CD4-positive, alpha-beta T cell treated with Interleukin-2 at 100 ng/mL for 4 hours (primary cell): ENCODE results near the gene STX16.

Experiments used
- DNase-seq: peaks from one replicate; pipeline ENCODE4 v3.0.0-alpha.2; 2020; ENCODE audit warnings: low spot score

The STX16 gene

GRCh38 chr20:58697867-58698703 is 47.0 kb downstream of the STX16 start:
- DNase-seq = no peak

DNA sequence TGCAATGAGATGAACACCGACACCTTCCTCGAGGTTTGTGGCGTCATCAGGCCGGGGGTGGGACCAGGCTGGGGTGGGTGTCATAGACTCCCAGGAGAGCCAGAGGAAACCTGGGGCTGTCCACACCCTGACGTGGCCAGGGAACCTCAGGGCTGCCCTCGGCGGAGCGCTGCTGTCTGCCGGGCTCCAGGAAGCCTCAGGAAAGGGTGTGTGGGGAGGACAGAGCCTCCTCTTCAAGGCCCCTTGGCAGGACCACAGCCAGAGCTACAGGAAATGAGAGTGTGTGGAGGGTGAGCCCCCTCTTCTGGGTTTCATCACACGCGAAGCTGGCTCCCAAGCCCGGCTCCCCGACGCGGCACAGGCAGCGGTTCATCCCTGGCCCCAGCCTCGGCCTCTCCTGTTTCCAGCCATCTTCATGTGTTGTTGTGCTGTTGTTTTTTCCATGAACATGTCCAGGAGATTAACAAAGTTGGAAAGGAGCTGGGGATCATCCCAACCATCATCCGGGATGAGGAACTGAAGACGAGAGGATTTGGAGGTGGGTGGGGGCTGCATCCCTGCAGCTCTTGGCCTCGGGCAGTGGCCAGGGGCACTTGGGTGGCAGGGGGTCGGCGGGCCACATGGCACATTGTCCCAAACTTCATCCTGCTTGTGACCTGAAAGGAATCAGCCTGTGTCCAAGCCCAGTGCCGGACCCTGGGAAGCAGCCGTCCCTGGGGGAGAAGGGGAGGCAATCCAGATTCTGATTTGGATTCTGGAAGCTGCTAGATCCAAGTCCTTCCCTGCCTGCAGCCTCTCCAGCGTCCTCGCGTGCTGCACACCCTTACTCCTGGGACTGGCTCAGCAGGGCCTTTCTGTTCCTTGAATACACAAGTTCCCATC is 47.9 kb downstream of the STX16 start:
- no peak for DNase-seq

DNA sequence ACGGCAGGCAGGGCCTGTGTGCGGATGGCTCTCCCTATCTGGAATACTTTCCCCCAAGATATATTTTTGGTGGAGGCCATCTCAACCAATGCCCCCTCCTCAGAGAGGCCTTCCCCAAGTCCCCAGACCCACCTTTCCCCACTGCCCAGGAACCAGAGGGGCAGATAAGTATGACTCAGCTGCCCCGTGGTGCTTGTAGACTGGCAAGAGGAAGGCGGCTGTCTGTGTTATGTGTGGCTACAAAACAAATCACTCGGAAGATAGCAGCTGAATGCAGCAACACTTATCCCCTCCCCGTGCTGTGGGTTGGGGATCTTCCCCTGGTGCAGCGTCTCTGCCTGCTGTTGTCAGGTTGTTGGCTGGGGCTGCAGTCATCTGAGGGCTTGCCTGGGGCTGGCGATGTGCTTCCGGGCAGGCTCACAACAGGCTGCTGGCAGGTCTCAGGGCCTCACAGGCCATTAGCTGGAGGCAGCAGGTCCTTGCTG is 48.6 kb downstream of the STX16 start:
- no peak for DNase-seq

GRCh38 chr20:58700121-58700821 is 49.2 kb downstream of the STX16 start:
- DNase-seq = no peak

GRCh38 chr20:58700823-58701222 is 49.7 kb downstream of the STX16 start:
- DNase-seq = no peak

DNA sequence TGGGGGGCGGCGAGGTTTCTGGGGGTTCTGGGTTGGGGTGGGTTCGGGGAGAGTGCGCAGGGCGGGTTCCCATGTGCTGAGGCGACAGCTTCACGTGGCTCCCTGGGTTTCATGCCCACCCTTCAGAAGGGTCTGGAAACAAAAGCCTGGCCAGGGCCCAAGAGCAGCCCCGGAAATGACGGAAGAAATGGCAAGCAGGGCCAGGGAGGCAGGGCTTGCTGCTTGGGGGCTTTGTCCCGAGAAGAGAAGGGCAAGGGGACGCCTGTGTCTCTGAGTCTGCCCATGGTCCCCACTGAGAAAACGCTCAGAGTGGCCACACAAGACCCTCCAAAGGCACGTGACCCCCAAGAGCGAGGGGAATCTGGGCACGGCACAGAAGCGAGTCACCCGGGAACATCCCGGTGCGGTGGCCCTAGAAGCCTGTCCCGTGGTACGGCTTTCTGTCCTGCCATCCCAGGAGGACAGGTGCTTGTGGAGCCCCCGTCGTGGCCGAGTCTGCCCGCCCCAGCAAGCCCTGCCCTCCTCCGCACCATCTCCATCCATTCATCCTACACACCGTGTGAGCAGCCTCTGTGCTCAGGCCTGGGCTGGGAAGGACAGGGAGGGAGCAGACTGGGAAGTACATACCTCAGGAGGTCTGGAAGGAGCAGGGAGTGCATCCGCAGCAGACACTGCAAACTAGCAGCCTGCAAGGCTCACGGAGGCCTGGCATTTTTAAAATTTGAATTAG is 50.5 kb downstream of the STX16 start:
- no peak for DNase-seq

DNA sequence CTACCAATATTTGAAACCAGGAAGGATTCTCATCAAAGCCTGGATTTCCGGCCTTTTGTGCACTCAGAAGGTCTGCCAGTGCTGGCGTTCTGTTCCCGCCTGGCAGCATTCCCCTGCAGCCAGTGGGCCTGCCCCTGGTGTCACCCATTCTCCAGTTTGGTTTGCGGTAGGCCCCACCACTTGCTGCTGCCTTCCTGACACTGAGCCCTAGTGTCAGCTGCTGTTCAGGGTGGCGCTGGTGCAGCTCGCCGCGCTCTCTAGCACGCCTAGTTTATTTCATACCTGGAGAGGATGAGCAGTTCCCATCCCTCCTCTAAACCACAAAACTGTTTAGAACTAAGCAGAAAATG is 51.1 kb downstream of the STX16 start:
- DNase-seq = no peak

DNA sequence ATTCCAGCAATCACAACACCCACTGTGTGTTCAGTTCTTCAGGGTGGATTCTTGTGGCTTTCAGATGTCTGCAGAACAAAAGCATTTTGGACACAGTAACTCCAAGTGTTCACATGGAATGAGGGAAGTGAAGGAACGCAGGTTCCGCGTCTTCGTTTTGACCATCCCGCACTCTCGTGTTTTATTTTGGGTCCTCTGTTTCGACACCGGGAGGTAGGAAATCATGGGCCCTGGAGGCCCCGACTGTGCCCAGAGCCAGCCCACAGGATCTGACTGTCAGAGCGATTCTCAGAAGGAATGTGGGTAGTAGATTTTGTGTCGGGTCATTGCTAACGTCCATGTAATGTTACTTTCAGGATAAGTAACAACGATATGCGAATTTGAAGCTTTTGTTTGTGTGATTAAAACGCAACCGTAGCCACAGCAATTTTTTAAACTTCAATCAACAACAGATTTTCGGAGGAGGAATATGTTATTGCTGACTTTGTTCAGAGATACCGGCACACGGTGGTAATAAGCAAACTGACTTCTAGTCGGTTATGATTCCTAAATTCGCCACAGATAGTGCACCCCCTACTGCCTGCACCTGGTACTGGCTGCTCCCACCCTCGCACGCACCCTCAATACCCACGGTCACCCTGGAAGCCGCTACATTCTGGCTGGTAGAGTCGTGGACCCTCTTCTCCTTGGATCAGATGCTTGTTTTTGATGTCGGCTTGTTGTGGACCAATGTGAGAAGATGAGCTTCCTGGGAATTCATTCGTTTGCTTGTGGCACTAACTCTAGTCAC is 52.0 kb downstream of the STX16 start:
- no peak for DNase-seq

DNA sequence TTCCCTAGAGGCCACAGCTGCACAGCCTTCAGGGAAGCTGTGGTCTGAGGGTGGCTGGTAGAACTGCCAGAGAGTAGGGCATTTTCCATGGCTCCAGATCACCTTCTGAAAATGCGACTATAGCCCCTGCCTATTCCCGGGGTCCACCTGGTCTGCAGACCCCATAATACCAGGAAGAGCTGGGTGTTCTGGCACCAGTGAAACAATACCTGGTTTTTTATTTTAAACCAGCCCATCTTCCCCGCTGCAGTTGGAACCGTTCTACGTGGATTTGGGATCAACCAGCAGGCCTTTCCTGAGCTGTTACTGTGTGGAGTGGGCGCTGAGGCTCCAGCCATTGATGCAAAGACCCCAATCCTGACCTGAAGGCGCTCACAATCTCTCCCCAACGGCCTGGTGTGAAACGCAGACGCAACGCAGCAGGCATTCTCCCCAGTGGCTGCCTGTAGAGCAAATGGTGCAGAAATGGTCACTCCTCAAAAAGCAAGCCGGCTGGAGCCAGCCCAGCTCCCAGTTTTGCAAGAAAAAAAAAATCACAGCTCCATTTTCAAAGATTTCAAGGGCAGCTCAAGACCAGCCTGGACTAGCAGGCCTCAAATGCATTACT is 52.8 kb downstream of the STX16 start:
- DNase-seq = no peak

DNA sequence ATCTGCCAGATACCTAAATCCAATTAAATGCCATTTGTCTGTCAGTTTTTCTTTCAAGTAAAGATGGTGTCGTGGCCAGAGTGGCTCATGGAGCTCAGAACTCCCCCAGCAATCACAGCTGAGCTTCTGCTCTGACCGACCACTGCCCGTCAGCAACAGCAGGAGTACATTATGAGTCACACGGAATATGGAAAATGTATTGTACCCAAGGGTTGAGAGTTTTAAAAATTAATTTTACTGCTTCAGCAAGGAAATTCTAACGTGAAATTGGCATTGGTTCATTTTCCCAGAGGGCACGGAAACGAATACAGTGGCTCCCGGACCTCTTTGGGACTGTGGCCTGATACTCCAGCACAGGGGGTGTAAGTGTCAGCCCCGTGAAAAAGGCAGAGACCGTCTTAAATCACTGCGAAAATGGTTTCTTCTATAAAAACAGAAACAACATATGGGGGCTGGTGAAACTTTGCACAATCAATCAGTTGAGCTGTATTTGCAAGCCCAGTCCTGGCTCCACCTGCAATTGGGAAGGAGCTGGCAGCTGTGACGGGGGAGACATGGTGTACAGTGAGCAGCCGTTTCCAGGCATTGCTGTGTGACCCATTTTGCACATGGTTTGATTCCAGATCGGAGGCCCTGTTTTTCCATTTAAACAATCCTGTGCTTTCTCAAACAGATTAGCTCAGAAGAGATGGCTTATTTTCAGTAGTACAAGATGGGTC is 54.3 kb downstream of the STX16 start:
- DNase-seq = no peak

DNA sequence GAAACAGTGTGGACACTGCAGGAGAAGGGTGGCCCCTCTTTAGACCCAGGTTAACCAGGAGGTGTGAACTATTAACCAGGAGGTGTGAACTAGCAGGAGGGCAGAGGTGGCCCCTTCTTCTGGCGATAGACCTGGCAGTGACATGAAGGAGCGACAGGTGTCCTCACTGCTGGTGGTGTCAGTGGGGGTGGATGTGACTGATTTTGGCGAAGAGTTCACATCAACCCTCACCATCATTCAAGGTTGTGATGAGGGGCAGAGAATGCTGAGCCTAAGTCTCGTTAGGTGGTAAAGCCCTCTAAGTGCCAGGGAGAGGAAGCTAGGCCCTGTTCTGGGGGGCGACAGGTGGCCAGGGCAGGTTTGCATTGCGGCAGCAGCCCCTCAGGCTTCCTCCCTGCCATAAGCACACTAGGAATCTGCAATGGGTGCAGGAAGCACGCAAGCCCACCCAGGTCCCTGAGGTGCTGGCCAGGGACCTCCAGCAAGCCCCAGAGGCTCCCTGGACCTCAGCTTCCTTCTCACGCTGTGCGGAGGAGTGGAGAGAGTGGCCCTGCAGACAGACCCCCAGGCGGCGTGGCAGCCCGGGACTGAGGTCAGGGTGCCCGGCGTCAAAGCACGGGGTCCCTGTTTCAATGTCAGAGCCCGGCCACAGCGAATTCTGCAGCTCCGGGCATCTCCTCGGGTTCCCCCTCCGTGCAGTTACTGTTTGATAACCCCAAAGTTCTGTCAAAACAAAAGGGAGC is 55.2 kb downstream of the STX16 start:
- DNase-seq = no peak

DNA sequence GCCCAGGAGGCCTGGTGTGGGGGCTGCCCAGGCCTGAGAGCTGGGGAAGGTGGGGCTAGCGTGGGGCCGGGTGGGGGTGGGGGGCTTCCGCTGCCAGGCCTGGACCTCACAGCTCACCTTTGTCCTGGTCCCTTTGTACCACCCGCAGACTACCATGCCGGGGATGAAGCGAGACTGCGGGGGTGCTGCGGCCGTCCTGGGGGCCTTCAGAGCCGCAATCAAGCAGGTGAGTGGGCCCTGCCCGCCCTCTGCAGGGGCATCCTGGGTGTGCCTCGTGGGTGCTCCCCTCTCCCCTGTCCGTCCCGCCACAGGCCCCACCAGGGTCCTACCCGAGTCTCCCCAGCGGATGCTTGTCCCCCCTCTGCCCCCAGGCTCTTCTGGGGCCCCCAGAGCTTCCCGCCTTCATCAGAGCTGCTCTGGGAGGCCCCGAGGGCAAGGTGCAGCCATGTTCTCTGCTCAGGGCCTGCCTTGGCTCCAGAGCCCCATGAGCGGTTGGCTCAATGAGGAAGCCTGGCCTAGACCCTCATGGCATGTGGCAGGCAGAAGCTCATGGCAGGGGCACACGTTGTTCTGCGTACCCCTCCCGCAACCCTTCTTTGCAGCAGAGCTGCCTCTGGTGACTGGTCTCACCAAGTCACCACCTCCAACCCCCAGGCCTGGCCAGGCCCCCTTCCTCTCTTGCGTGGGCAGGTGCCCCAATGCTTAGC is 56.0 kb downstream of the STX16 start:
- no peak for DNase-seq

GRCh38 chr20:58707770-58708169 is 56.7 kb downstream of the STX16 start:
- no peak for DNase-seq

DNA sequence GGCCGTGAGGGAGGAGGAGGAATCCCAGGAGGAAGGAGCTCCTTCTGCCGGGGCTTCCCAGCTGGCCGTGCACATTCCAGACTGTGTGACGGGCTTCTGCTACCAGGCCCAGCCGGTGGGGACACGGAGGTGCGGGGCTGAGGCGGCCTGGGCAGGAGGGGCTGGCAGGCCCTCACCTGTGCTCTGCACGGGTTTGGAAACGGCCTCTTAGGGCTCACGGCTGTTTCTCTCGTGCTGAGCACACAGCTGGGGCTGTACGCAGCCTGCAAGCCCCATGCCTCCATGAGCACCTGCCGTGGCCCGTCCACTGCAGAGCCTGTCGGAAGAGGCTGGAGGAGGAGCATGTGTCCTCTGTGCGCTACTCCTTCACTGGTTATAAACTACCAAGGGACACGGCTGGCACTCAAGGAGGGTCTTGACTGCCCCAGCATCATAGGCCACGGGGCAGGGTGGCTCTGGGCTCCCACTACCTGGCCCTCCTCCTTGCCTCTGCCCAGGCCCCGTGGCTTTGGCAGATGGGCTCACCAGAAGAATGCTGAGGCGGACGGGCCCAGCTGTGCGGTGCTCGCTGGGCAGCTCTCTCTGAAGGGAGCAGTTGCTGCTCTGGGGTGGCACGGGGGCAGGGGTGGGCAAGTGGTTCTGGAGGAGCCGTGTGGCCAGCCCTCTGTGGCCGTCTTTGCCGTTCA is 57.3 kb downstream of the STX16 start:
- DNase-seq = no peak

- no peak for DNase-seq
These were observed 58.1 kb downstream of the STX16 start for GRCh38 chr20:58709013-58709702.

DNA sequence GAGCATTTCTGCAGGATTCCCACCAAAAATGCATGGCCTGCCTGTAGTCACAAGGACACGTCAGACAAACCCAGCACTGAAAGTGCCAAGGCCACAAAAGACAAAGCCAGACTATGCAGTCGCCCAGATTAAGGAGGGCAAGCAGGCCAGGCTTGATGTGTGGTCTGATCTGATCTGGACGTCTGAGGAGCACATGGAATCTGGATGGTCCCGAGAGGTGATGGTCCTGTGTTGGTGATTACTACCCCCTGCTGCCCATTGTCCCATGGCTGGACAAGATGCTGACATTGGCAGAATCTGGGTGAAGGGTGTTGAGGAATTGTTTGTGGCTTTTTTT is 58.6 kb downstream of the STX16 start:
- no peak for DNase-seq

DNA sequence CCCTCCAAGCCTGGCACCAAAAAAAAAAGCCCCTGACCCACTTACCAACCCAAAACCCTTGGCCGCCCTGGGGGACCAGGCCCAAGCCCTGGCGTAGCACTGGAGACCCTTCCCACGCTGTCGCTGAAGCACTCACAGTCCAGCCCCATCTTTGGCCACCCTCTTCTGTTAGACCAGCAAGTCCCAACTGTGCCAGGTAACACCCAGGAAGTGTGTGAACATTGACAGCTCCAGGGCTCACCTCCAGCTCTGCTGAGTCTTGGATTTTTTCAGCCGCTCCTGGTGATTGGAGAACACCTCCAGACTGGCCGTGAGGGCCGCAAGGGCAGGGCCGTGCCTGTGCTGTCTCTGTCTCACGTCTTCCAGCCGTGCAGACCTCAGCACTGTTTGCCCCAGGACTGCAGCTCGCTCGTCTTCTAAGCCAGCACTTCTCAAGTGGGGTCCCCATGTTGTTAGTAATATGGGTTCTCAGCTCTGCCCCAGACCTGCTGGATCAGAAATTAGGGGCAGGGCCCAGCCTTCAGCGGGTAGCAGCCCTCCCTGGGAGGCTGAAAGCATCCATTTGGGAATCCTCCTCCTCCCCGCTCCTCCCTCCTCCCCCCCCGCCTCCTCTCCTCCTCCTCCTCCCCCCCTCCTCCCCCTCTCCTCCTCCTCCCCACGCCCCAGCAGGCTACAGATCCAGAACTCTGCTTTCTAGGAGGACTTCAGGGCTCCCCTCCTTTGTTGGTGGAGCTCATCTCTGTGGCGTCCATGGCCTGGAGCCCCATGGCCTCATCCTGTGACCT is 59.6 kb downstream of the STX16 start:
- DNase-seq = no peak
